ENCODE results near the gene FOXD3. TPM values are rescaled to one million over a fixed set of nuclear protein-coding genes. Genes with fewer than 3 reads are reported as not detected.
A peak's percentile ranks its signal among the peaks of the same experiment; 100 is the strongest.

FOXD3 gene
- total RNA-seq, 1 donor from 2014 or later: 0.70 TPM

- Mint-ChIP-seq H3K36me3 (no peaks in the 10 kb centered on the region), H3K4me1 (ENCODE audit: unreplicated experiment) (no peaks in the 10 kb centered on the region), H3K27ac (no peak overlapping the region), H3K4me3 (no peak overlapping the region), H3K27me3 (peaks cover 24% of the 10 kb centered on the region), H3K9me3 (no peaks in the 10 kb centered on the region)
- TF ChIP-seq CTCF (conservative IDR thresholded peaks at IDR 0.05): no peak
- no peak for DNase-seq (ENCODE audit: extremely low spot score, unreplicated experiment)
Measured at GRCh38 chr1:63359561-63359960, 37.2 kb downstream of the FOXD3 start.

GRCh38 chr1:63362073-63362472 is 39.7 kb downstream of the FOXD3 start:
- Mint-ChIP-seq H3K27me3 (peaks cover 11% of the 10 kb centered on the region), H3K9me3 (no peaks in the 10 kb centered on the region), H3K27ac (no peak overlapping the region), H3K4me1 (ENCODE audit: unreplicated experiment) (no peaks in the 10 kb centered on the region), H3K36me3 (no peaks in the 10 kb centered on the region), H3K4me3 (no peak overlapping the region)
- no peak for TF ChIP-seq CTCF (conservative IDR thresholded peaks at IDR 0.05)
- DNase-seq (ENCODE audit: extremely low spot score, unreplicated experiment): no peak

- Mint-ChIP-seq H3K9me3 (no peaks in the 10 kb centered on the region), H3K27ac (no peak overlapping the region), H3K4me1 (ENCODE audit: unreplicated experiment) (no peaks in the 10 kb centered on the region), H3K27me3 (peaks cover 11% of the 10 kb centered on the region), H3K36me3 (no peaks in the 10 kb centered on the region), H3K4me3 (no peak overlapping the region)
- no peak for DNase-seq (ENCODE audit: extremely low spot score, unreplicated experiment)
- TF ChIP-seq CTCF (conservative IDR thresholded peaks at IDR 0.05): peak; percentile 29
Measured at GRCh38 chr1:63362578-63362977, 40.2 kb downstream of the FOXD3 start.

- Mint-ChIP-seq H3K27ac (no peak overlapping the region), H3K36me3 (no peaks in the 10 kb centered on the region), H3K4me3 (no peak overlapping the region), H3K4me1 (ENCODE audit: unreplicated experiment) (no peaks in the 10 kb centered on the region), H3K27me3 (peaks cover 11% of the 10 kb centered on the region), H3K9me3 (no peaks in the 10 kb centered on the region)
- DNase-seq (ENCODE audit: extremely low spot score, unreplicated experiment): no peak
- TF ChIP-seq CTCF (conservative IDR thresholded peaks at IDR 0.05): no peak
Measured at GRCh38 chr1:63363014-63363413, 40.6 kb downstream of the FOXD3 start.

- no peak for TF ChIP-seq CTCF (conservative IDR thresholded peaks at IDR 0.05)
- DNase-seq (ENCODE audit: extremely low spot score, unreplicated experiment): no peak
- H3K9me3 Mint-ChIP-seq: no peaks in the 10 kb centered on the region
- peak overlapping the region; percentile 83 for H3K4me3 Mint-ChIP-seq
- H3K4me1 Mint-ChIP-seq (ENCODE audit: unreplicated experiment): no peaks in the 10 kb centered on the region
- peaks cover 9% of the 10 kb centered on the region for H3K27me3 Mint-ChIP-seq
- H3K36me3 Mint-ChIP-seq: peaks cover 10% of the 10 kb centered on the region
- peak overlapping the region; percentile 17 for H3K27ac Mint-ChIP-seq
Measured at GRCh38 chr1:63366908-63367214, 44.5 kb downstream of the FOXD3 start.

Measured in type B pancreatic cell (in vitro differentiated cells).